Measurements from ENCODE around the gene CYP2J2.
"Not testable (repeated sequence)": the region's sequence is repeated elsewhere in the genome, so short reads cannot be mapped to it uniquely, and the experiment has no call there.

The CYP2J2 gene

DNA sequence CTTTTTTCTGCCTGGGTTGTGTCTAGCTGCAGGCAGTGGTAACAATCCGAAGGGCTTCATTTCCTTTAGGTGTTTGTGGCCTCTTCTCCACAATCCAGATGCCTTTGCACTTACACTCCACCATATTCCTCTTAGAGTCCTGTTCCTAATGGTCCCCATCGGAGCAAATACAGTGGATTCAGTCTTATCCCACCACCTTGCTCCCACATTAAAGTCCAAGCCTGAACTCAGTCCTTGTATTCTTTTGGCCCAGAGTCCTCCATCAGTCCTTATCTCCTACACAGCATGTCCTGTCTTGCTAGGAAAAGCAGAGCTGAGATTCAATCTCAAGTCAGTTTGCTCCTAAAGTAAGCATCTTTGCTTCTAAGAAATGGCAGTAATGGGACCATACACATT is 8.8 kb downstream of the CYP2J2 start:
- no peak for DNase-seq (ENCODE audit: low spot score)

DNA sequence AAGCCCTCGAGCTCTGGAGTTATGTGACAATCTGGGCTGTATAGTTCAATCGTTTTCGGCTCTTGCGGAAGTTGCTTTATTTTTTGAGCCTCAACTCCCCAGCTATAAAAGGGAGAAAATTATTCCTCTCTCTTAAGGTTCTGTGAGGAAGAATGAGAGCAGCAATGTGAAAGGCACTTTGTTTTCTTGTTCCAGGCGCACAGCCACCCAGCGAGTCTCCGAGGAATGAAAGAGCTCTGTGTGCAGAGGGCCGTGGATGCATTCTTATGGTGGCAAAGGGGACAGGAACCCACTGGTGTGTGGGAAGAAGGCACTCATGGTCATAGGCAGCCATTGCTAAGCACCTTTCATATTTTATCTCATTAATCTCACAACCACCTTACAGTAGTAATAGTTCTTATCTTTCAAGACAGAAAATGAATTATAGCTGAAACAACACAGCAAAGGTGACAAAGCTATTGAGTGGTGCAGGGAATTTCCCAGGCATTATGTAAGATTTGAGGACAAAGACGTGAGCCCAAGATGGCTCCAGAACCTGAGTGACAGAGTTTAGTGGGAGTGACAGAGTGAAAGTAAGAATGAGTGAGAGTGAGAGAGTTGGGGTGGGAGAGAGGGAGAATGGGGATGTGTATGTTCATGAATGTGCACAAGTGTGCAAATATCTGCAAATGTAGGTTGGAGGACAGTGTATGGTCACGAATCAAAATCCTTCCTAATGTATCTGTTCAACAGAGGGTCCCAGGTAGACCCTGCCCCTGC is 9.4 kb downstream of the CYP2J2 start:
- DNase-seq (ENCODE audit: low spot score), result no peak

DNA sequence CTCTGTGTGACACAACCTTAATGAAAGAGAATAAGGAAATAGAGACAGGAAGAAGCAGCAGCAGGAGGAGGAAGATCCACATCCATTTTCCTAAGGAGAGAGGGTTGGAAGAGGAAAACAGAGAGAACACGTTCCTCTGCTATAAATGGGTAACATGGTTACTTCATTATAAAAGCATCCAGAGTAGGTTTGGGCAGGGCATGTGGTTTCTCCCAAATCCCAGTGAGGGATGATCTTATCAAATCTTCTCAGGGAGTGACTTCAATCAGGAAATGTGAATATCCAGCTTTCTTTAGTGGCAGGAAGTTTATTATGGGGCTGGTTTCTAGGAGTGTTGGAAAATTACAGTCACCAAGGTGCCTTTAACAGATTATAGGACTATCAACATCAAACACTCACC is 11.1 kb downstream of the CYP2J2 start:
- DNase-seq (ENCODE audit: low spot score), result no peak

DNA sequence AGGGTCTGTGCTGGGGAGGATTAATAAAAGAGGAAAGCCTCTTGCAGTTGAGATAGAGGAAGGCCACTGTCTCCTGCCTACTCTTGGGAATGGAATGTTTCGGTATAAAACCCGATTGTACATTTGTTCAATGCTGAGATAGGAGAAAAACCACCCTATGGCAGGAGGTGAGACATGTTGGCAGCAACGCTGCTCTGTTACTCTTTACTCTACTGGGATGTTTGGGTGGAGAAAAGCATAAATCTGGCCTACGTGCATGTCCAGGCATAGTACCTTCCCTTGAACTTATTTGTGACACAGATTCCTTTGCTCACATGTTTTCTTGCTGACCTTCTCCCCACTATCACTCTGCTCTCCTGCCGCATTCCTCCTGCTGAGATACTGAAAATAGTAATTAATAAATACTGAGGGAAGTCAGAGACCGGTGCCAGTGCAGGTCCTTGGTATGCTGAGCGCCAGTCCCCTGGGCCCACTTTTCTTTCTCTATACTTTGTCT is 11.7 kb downstream of the CYP2J2 start:
- not testable (repeated sequence) for DNase-seq (ENCODE audit: low spot score)

DNA sequence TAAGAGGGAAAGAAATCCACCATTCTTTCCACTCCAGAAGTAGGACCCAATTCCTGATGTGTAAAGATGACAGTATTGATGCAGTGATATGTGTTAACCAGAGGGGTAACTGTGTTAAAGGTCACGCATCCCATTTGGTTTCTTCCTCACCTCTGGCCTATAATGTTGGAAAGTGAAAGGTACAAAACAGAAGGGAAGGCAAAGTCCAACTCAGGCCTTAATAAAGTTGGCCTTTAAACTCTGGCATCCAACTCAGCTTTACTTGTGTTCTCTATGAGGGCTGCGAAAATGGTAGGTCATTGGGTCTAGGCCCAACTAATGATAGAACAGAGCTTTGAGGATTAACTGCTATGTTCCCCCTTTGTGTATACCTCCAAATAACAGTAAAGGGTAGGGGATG is 17.9 kb downstream of the CYP2J2 start:
- no peak for DNase-seq (ENCODE audit: low spot score)

DNA sequence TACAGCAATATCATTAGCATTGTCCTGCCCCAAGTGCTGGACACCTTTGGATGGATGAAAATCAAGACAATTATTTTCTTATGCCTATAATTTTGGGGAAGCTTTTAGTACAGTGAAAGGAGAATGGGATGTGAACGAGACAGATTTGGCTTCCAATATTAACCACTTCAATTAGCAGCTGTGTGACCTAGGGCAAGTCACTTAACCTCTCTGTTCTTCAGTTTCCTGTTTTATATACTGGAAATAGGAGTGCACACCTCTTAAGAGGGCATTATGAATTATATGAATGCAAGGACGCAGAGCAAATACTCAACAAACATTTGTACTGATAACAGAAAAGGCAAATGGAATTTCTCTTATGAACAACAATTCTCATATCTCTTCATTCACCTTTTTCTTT is 18.5 kb downstream of the CYP2J2 start:
- no peak for DNase-seq (ENCODE audit: low spot score)

DNA sequence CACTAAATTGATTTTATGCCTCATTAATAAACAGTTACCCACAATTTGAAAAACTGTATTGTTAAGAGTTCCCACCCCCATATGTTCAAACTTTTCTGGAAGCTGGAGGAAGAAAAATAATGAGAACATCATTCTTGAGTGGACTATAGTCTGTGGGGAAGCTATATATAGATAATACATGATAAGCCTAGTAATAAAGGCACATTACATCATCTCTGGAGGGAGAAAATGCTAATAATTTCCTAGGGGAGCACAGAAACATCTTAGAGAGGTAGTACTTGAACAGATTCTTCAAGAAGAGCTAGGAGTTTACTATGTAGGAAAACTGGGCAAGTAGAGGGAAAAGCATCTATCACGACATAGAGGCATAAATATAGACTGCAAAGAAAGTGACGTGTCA is 19.6 kb downstream of the CYP2J2 start:
- DNase-seq (ENCODE audit: low spot score), result no peak

DNA sequence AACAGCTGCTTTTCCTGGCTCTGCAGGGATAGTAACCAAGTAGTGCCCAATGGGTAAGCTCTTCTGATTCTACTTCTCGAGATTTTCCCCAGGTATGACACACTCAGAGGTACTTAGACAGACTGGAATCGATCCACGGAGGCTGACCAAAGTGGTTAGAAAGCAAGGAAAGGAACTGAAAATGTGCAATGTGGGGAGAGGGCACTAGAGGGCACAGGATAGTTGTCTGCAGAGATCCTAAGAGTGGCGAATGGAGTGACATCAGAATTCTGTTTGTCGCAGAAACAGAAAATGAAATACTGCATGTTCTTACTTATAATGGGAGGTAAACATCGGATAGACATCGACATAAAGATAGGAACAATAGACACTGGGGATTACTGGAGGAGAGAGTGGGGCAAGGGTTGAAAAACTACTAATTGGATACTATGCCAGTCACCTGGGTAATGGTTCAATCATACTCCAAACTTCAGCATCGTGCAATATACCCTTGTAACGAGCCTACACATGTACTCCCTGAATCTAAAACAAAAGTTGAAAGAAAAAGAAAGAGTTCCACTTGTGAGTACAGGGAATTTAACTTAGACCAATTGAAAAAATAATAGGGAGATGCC is 23.3 kb downstream of the CYP2J2 start:
- DNase-seq (ENCODE audit: low spot score), result no peak

DNA sequence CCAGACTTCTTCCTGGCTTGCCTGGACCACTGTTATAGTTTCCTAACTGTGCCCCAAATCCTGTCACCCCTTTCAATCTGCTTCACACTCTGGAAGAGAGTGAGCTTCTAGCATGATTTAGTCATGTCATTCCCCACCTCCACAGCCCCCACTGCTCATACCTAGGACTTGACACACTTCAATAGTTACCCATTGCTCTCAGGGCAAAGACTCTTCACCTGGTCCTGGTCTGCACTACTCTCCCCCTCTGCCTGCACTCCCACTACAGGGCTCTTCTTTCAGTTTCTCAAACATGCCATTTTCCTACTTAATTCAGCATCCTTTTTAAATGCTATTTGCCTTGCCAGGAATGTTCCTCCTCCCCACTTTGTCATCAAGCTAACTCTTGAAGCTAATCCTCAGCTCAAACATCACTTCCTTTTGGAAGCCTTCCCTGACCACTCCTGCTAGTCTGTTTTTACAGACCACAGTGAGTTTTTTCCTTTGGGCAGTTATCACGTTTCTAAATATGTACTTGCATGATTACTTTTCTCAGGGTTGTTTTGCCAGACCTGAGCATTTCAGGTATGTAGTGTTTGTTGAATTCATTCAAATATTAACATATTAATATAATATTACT is 24.7 kb downstream of the CYP2J2 start:
- no peak for DNase-seq (ENCODE audit: low spot score)

DNA sequence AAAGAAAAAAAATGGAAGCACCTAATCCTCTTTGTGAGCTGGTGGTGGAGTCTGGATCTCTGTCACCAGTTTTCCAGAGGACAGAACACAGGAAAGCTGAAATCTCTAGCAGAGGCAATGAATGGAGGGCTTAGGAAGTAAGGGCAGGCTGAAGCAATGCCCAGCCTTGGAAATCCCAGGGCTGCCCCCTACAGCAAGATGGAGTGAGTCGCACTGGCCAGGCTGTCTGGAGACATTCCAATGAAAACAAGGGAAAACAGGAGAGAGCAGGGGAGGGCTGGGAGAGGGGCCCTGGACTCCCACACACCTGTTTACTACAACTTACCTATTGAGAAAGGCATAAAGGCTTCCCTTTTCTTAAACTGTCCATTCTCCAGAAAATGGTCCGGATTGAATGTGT is 25.9 kb downstream of the CYP2J2 start:
- DNase-seq (ENCODE audit: low spot score), result no peak

DNA sequence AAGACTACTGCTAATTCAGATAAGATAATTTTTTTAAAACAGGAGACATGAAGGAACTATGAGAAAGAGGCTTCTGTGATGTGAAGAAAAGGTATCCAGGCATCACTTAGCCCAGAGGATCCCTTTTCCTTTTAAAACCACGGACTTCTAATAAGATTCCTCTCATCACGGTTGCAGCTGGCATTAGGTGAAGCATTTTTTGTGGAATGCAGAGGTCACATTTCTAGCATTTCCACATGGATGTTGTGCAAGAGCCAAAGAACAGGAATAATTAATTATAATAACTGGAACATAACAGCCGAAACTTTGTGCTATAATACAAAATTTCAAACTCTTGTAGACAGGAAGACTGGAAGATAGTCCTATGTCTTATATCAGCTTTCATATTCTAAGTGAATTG is 27.6 kb downstream of the CYP2J2 start:
- DNase-seq (ENCODE audit: low spot score), result no peak

DNA sequence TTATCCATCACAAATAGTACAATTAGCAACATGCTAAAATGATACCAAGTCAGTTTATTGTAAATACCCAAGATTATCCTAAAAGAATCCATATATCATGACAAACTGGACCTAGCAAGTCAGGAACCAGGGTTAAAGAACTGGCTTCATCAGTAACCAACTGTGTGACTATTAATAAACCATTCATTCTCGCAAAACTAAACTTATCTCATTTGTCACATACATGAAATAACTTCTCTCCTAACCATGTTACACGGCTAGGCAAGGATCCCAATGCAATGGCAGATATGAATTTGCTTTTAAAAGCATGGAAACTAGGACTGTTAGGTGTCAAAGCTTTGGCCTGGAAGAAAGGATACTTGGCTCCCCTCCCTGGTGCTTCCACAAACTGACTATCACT is 29.4 kb downstream of the CYP2J2 start:
- no peak for DNase-seq (ENCODE audit: low spot score)

DNA sequence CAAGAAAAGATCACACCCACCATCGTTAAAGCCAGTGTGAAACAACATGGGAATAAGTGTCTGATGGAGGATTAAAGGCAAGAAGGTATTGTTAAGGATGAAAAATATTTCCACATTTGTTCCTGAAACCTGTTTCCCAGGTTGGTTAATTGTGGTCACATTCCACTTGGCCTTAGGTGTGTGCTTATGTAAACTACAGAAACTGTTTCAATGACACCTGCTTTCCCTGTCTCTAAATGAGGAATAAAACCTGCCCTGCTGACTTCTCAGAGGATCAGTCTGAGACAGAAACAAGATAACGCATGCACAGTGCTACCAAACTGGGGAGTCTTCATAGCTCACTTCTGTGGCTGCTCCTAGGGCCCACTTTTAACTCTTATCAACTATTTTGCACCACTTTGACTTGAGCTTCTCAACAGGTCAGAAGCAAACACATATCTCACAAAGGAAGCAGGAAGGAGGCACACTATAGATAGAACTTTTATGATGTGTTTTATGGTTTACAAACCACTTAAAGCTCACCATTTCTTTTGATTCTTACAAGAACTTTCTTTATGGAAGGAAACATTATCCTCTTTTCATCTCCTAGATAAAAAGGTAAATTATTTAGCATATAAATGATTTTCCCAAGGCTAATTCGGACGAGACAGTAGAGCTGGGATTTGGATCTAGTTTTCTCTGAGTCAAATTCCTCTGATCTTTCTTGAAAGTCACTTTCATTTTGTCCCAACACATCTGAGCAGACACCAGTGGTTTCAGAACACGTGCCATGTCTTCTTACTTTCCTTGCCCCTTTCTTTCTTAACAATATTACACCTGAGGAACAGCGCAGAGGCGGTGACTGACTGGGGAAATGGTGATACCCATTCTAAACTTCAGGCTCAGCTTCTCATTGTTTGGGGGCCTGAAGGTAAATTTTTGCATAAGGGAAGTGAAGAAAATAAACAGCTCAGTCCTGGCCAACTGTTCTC is 33.4 kb downstream of the CYP2J2 start:
- DNase-seq (ENCODE audit: low spot score), result no peak

DNA sequence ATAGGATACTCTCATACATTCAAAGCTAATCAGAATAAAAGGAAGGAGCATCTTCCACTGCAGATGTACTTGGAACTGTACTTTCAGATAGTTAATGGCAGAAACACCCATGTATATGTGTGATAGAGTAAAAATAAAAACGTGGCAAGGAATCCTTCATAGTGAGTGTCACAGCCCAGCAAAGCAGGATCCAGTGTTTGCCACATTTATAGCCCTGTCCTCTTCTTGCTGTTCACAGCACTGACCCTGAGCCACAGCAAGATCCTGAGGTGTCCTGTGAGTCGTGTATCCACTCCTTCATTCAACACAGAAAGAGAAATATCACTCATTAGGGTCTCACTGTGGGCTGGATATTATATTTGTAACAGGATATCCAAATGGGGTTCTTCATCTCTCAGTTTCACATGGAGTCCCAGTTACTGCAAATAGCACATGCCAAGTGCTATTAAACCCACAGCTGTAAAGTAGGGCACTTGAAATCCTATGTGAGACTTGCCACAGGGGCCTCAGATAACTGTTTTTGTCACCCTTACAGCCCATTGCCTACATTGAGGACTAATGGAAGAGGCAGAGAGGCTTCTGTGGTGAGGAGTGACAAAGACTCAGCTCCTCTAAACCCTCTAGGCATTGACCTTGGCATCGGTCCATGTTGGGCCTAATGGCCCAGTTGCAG is 41.3 kb downstream of the CYP2J2 start:
- DNase-seq (ENCODE audit: low spot score), result no peak

DNA sequence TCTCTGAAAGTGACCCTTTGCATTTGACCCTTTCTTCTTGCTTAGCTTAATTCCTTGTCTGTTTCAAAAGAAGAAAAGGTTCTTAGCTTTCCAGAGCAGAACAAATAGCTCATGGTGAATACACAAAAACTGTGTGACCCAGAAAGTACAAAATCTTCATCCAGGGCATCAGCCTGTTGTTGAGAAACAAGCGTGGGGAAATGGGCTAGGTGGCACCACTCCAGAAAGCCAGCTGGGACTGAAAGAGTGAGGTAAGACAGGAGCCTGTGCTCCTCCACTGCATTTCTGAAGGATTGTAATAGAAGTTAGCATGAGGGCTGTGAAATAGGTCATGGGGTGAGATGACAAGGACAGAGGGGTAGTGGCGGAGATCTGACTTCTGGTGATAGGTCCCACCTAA is 45.8 kb downstream of the CYP2J2 start:
- no peak for DNase-seq (ENCODE audit: low spot score)

DNA sequence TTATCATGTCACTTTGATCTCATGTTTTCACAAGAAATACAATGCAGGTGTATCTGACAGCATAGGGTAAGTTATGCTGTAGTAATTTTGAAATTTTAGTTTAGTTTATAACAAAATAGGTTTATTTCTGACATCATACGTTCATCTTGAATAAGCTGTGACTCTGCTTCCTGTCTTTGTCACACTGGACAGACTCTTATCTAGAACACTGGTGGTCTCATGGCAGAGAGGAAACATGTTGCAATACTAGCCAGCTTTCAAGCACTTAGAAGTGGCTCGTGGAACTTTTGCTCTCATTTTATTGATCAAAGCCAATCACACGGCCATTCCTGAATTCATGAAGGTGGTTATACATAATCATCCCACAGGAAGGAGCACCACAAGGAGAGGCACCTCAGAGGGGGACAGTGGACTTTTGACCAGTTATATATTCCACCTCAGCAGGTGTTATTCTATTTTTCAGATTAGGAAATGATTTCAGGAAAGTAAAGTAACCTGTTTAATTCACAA is 46.5 kb downstream of the CYP2J2 start:
- DNase-seq (ENCODE audit: low spot score), result no peak

DNA sequence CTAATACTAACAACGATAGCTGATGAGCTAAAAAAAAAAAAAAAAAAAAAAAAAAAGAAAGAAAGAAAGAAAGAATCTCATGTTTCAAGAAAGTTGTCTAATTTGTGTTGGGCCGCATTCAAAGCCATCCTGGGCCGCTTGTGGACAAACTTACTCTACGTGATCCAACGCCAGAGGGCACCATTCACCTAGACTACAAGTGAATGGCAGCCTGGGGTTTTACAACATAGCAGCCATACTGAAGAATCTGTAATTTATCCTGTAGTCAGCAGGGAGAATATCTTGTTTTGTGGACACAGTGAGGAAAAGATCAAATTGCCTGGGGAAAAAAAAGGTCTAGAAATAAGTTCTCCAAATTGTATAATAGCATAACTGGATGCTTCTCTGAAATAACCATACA is 47.0 kb downstream of the CYP2J2 start:
- DNase-seq (ENCODE audit: low spot score), result no peak

DNA sequence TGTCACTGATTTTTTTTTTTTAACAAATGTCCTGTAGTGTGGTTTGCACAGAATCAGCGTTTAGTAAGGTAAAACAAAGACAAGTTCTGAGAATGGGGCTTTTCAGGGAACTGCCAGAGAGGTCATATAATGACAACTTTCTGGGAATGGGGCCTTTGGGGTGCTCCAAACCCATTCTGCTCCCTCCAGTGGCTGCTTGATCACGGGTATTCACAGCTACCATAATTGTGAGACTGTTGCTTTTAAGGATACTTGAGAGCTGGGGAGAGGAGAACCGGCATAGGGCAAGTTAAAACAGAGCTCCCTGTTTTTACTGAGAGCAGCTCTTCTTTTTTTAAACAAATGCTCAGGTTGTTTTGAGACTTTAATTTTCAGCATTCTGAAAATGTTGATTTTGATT is 48.2 kb downstream of the CYP2J2 start:
- no peak for DNase-seq (ENCODE audit: low spot score)

DNA sequence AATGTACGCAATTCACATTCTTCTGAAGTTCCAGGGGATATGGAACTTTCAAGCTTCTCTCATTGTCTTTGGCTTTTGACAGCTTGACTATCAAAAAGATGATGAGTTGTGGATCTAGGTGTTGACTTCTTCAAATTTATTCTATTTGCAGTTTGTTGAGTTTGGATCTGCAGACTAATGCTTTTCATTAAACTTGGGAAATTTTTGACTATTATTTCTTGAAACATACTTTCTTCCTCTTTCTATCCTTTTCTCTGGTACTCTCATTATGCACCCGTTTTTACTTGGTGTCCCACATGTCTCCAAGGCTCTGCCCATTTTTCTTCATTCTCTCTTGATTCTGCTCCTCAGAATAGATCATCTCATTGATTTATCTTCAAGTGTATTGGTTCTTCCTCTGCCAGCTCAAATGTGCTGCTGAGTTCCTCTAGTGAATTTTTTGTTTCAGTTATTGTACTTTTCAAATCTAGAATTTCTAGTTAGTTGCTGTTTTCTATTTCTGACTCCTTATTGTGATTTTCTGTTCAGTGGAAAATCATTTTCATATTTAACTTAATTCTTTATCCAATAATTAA is 49.4 kb downstream of the CYP2J2 start:
- no peak for DNase-seq (ENCODE audit: low spot score)

DNA sequence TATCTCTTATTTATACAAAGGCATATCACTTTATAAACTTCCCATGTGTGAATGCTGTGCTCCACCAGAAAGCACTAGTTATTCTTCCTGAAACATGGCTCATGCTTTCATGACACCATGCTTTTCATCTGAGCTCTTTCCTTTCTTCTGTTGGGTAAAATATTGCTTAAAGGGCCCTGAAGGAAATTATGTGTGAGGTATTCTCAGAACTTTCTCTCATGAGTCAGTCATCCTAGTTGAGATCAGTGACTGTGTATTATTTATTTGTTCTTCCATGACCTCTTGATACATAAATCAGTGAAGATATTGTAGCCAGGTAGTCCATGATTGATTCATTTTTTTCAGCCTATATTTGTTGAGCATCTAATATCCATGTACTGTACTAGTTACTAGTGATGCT is 54.8 kb downstream of the CYP2J2 start:
- DNase-seq (ENCODE audit: low spot score), result no peak

DNA sequence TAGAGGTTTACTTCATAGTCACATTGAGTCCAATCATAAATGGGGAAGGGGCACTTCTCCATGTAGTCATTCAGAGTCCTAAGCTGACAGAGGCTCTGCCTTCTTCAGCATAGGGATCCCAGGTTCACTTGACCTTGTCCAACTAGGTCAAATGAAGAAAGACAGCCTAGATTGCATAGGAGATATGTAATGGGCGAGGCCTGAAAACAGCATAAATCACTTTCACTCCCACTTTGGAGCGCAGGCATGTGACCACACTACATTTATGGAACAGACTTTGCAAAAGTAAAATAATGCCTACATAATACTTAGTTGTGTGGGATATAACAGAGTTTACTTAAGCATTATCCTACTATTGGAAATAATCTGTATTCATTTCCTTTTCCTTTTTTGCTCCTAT is 60.1 kb downstream of the CYP2J2 start:
- no peak for DNase-seq (ENCODE audit: low spot score)

Measured in left forelimb (tissue), 1 donor.